ENCODE results near the gene SRMS. TPM values are rescaled to one million over a fixed set of nuclear protein-coding genes. Genes with fewer than 3 reads are reported as not detected.

SRMS gene
- total RNA-seq, 1 experiment from 2014 or later, result 3.2 TPM

DNA sequence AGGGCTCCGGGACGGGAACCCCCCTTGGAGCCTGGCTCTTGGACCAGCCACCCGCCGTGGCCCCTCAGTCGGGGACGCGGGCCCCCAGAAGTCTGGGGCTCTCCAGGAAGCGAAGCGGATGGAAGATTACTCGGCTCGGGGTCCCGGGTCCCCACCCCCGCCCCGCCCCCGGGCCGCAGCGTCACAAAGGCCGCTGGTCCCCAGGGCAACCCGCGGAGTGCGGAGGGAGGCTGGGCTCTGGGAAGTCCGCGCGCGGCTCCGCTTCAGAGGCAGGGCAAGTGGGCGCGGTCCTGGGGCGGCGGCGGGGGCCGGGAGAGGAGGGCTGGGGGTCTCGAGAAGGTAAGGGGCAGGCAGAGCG is 6.4 kb upstream of the SRMS start, which contains the start of gene FNDC11:
Gene FNDC11 (plus strand): TSS at position 227 of the 358 bp plus-strand sequence. CDS start 1,505 bp downstream, outside the sequence.
- Histone ChIP-seq H4K20me1 (ENCODE audit: insufficient read depth) (no peaks in the 10 kb centered on the region), H2AFZ (ENCODE audit: low read depth, low read length, poor library complexity, severe bottlenecking) (no peak within 1 kb of the TSS), H3K27ac (ENCODE audit: low read depth, low read length) (peak within 1 kb of the TSS; percentile 83), H3K4me2 (ENCODE audit: low read length) (peak within 1 kb of the TSS; percentile 100), H3K9ac (ENCODE audit: low read length) (peak within 1 kb of the TSS; percentile 73), H3K4me3 (replicated peaks in 1 of 2; ENCODE audit: low read depth in 1 of 2, low read length in 2 of 2) (peak within 1 kb of the TSS; percentile 57 to 72), H3K36me3 (ENCODE audit: control insufficient read depth in 1 of 2, insufficient read depth in 2 of 2, low read length in 2 of 2) (no peaks in the 10 kb centered on the region), H3K9me2 (ENCODE audit: insufficient read depth) (no peaks in the 10 kb centered on the region), H3K79me2 (ENCODE audit: insufficient read depth, low read length) (no peaks in the 10 kb centered on the region), H3K9me3 (ENCODE audit: control insufficient read depth in 1 of 2, insufficient read depth in 1 of 2, low read depth in 1 of 2, low read length in 2 of 2) (no peaks in the 10 kb centered on the region), H3K4me1 (ENCODE audit: control insufficient read depth in 1 of 2, insufficient read depth in 2 of 2, low read length in 2 of 2) (peaks cover 12 to 20% of the 10 kb centered on the region in 2 experiments), H3K27me3 (ENCODE audit: insufficient read depth, low read length) (no peaks in the 10 kb centered on the region)
- peak; percentile 58 for ATAC-seq
- DNase-seq (ENCODE audit: low read depth, low spot score), result no peak
- intact Hi-C loops (cut with micrococcal nuclease), result no loop called here
- ChIA-PET CTCF (no interaction called here), POLR2A (no interaction called here), RAD21 (ENCODE audit: low non-redundant PET in 1 of 2, low total read pairs in 2 of 2, uncharacterized antibody in 2 of 2, unreplicated experiment in 2 of 2) (no interaction called here)
- TF ChIP-seq CEBPB (IDR thresholded peaks at IDR 0.05; ENCODE audit: low read depth), result no peak
- TF ChIP-seq POLR2A (IDR thresholded peaks at IDR 0.05; ENCODE audit: borderline replicate concordance, extremely low read depth, insufficient read depth, insufficient read length), result no peak
- TF ChIP-seq EZH2 (IDR thresholded peaks at IDR 0.05), result no peak
- no peak for TF ChIP-seq POLR2AphosphoS5 (IDR thresholded peaks at IDR 0.05; ENCODE audit: low read depth, low read length)
- TF ChIP-seq RAD21 (IDR thresholded peaks at IDR 0.05; ENCODE audit: low read depth), result no peak
- no peak for TF ChIP-seq YY1 (IDR thresholded peaks at IDR 0.05; ENCODE audit: extremely low read depth, insufficient replicate concordance, low read depth, low read length)
- no peak for TF ChIP-seq EZH2phosphoT487 (IDR thresholded peaks at IDR 0.05; ENCODE audit: borderline replicate concordance)
- no peak for TF ChIP-seq SIN3A (IDR thresholded peaks at IDR 0.05; ENCODE audit: low read depth)
- TF ChIP-seq CBX3 (IDR thresholded peaks at IDR 0.05; ENCODE audit: low read depth), result no peak
- no peak for TF ChIP-seq TCF7L2 (IDR thresholded peaks at IDR 0.05; ENCODE audit: borderline replicate concordance, extremely low read depth, insufficient read depth, insufficient read length)
- no peak for TF ChIP-seq ELF1 (IDR thresholded peaks at IDR 0.05; ENCODE audit: borderline replicate concordance, low read depth)
- no TSS peak for BruUV-seq (replicated peaks)
